Measurements from ENCODE around the gene SERPINB6. TPM values are rescaled to one million over a fixed set of nuclear protein-coding genes. Genes with fewer than 3 reads are reported as not detected.

The SERPINB6 gene
- total RNA-seq, 1 experiment from 2014 or later, result 60.9 TPM

GRCh38 chr6:2967936-2968335 is 3.4 kb downstream of the SERPINB6 start:
- BruUV-seq (replicated peaks), result no TSS peak
- H3K27ac Mint-ChIP-seq (ENCODE audit: unreplicated experiment), result no peak overlapping the region
- H3K36me3 Mint-ChIP-seq (ENCODE audit: insufficient read depth, unreplicated experiment), result peaks cover 17% of the 10 kb centered on the region

GRCh38 chr6:2966347-2966746 is 5.0 kb downstream of the SERPINB6 start:
- Mint-ChIP-seq H3K27me3 (ENCODE audit: unreplicated experiment) (no peaks in the 10 kb centered on the region), H3K4me3 (ENCODE audit: low read depth, unreplicated experiment) (no peak overlapping the region), H3K36me3 (ENCODE audit: insufficient read depth, unreplicated experiment) (peaks cover 9% of the 10 kb centered on the region), H3K4me1 (ENCODE audit: low read depth, unreplicated experiment) (peaks cover 17% of the 10 kb centered on the region), H3K9me3 (ENCODE audit: low read depth, unreplicated experiment) (no peaks in the 10 kb centered on the region), H3K27ac (ENCODE audit: unreplicated experiment) (no peak overlapping the region)
- no TSS peak for BruUV-seq (replicated peaks)
- intact Hi-C loops (cut with micrococcal nuclease; ENCODE audit: unreplicated experiment), result no loop called here
- no peak for DNase-seq
- CTCF ChIA-PET, result interaction anchor here (1.4 kb wide), 1 partner anchor 14 kb away, joined by 4 read pairs; no protein-coding TSS in a partner anchor
- TF ChIP-seq CTCF (IDR thresholded peaks at IDR 0.05; ENCODE audit: unreplicated experiment), result no peak

More at GRCh38 chr6:2967936-2968335, 3.4 kb downstream of the SERPINB6 start:
- H3K4me3 Mint-ChIP-seq (ENCODE audit: low read depth, unreplicated experiment), result no peak overlapping the region
- intact Hi-C loops (cut with micrococcal nuclease; ENCODE audit: unreplicated experiment), result no loop called here
- TF ChIP-seq CTCF (IDR thresholded peaks at IDR 0.05; ENCODE audit: unreplicated experiment), result no peak
- peaks cover 7% of the 10 kb centered on the region for H3K4me1 Mint-ChIP-seq (ENCODE audit: low read depth, unreplicated experiment)
- CTCF ChIA-PET, result no interaction called here
- no peaks in the 10 kb centered on the region for H3K27me3 Mint-ChIP-seq (ENCODE audit: unreplicated experiment)
- H3K9me3 Mint-ChIP-seq (ENCODE audit: low read depth, unreplicated experiment), result no peaks in the 10 kb centered on the region
- no peak for DNase-seq

- no peaks in the 10 kb centered on the region for H3K9me3 Mint-ChIP-seq (ENCODE audit: low read depth, unreplicated experiment)
Measured at GRCh38 chr6:2964793-2965505, 6.4 kb downstream of the SERPINB6 start.

GRCh38 chr6:2963756-2964155 is 7.6 kb downstream of the SERPINB6 start:
- intact Hi-C loops (cut with micrococcal nuclease; ENCODE audit: unreplicated experiment), result no loop called here
- Mint-ChIP-seq H3K36me3 (ENCODE audit: insufficient read depth, unreplicated experiment) (no peaks in the 10 kb centered on the region), H3K27me3 (ENCODE audit: unreplicated experiment) (no peaks in the 10 kb centered on the region), H3K27ac (ENCODE audit: unreplicated experiment) (no peak overlapping the region), H3K4me1 (ENCODE audit: low read depth, unreplicated experiment) (peaks cover 27% of the 10 kb centered on the region), H3K9me3 (ENCODE audit: low read depth, unreplicated experiment) (no peaks in the 10 kb centered on the region), H3K4me3 (ENCODE audit: low read depth, unreplicated experiment) (no peak overlapping the region)
- TF ChIP-seq CTCF (IDR thresholded peaks at IDR 0.05; ENCODE audit: unreplicated experiment), result no peak
- CTCF ChIA-PET, result no interaction called here
- no TSS peak for BruUV-seq (replicated peaks)
- DNase-seq, result no peak

More at GRCh38 chr6:2964793-2965505, 6.4 kb downstream of the SERPINB6 start:
- H3K27me3 Mint-ChIP-seq (ENCODE audit: unreplicated experiment), result no peaks in the 10 kb centered on the region
- no peak overlapping the region for H3K27ac Mint-ChIP-seq (ENCODE audit: unreplicated experiment)
- intact Hi-C loops (cut with micrococcal nuclease; ENCODE audit: unreplicated experiment), result no loop called here
- no TSS peak for BruUV-seq (replicated peaks)
- H3K4me1 Mint-ChIP-seq (ENCODE audit: low read depth, unreplicated experiment), result peaks cover 25% of the 10 kb centered on the region
- no peaks in the 10 kb centered on the region for H3K36me3 Mint-ChIP-seq (ENCODE audit: insufficient read depth, unreplicated experiment)
- no peak for TF ChIP-seq CTCF (IDR thresholded peaks at IDR 0.05; ENCODE audit: unreplicated experiment)
- CTCF ChIA-PET, result interaction anchor here (1.4 kb wide), 1 partner anchor 12 kb away, joined by 4 read pairs; no protein-coding TSS in a partner anchor
- DNase-seq, result no peak
- H3K4me3 Mint-ChIP-seq (ENCODE audit: low read depth, unreplicated experiment), result no peak overlapping the region
